ENCODE measurements around the gene PKP3. TPM values are rescaled to one million over a fixed set of nuclear protein-coding genes. Genes with fewer than 3 reads are reported as not detected.
A peak's percentile ranks its signal among the peaks of the same experiment; 100 is the strongest.

Gene PKP3
- total and polyA plus RNA-seq, 9 of the 15 experiments (the other 6 are each of a cell fraction or from before 2014, with no cell fraction given): 0.11 to 110 (median 30.7) TPM

DNA sequence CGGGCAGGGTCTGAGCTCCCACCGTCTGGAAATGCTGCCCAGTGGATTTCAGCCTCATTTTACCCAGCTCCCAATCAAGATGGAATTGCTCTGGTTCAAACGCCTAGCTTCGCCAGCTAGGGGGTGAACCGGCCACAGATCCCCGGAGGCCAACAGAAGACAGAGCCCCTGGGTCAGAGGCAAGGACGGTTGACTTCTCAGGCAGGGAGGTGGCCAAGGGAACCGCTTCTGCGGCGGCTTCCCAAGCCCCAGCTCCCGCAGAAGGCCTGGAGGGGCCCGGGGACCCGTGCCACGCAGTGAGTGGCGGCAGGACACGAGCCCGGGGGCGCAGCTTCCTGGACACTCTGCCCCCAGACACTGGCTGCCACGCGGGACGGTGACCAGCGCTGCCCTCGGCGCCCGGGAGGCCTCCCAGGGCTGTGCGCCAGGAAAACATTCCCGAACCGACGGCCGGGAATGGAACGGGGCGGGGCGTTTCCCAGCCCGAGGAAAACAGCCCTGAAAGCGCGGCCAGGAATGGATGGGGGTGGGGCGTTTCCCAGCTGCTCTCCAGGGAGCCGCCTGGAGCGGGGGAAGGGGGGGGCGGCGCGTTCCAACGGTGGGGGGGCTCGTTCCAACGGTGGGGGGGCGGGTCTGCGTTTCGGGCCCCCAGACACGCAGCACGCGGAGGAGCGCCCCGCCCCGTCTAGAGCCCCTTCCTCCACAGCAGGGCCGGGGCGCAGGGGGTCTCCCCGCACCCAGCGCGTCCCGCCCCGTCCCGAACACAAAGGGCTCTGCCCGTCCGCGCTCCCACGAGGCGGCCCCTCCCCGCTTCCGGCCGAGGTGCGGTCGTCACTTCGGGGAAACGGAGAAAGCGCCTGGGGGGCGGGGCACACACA lies 38.2 kb upstream of the PKP3 start (continued):
- TF ChIP-seq EGR1 (conservative IDR thresholded peaks at IDR 0.05) (0 out of 2 replicates have a peak, but pooled peaks have one; percentile 11), CHD2 (IDR thresholded peaks at IDR 0.05; ENCODE audit: low read depth, low read length) (no peak), FOXP1 (CRISPR knock-in tag; IDR thresholded peaks at IDR 0.05) (peak; percentile 18; the same call in 1 of the 2 replicates), POLR3A (IDR thresholded peaks at IDR 0.05; ENCODE audit: borderline replicate concordance, extremely low read depth, insufficient read depth, insufficient read length) (no peak), MAFF (IDR thresholded peaks at IDR 0.05; ENCODE audit: low read length) (no peak), ZFPM2 (CRISPR knock-in tag; IDR thresholded peaks at IDR 0.05) (no peak; the same call in 1 of the 2 replicates), POLR2H (tag; IDR thresholded peaks at IDR 0.05; ENCODE audit: low read depth) (no peak; the same call in 1 of the 2 replicates), PTTG1 (tag; IDR thresholded peaks at IDR 0.05; ENCODE audit: low read depth) (peak; percentile 85), WHSC1 (IDR thresholded peaks at IDR 0.05; ENCODE audit: low read length) (peak; percentile 24), CREM (IDR thresholded peaks at IDR 0.05; ENCODE audit: low read depth) (peak; percentile 30), RAD51 (IDR thresholded peaks at IDR 0.05; ENCODE audit: borderline replicate concordance, low read depth) (0 out of 2 replicates have a peak, but pooled peaks have one; percentile 8), ZNF274 (IDR thresholded peaks at IDR 0.05; ENCODE audit: borderline replicate concordance, low read depth, low read length) (no peak), SNIP1 (IDR thresholded peaks at IDR 0.05; ENCODE audit: low read depth) (no peak), ZNF766 (CRISPR knock-in tag; conservative IDR thresholded peaks at IDR 0.05) (peak; percentile 91), TAF9B (IDR thresholded peaks at IDR 0.05; ENCODE audit: partially characterized antibody) (peak; percentile 29), HDAC2 (IDR thresholded peaks at IDR 0.05) (no peak), KLF13 (tag; IDR thresholded peaks at IDR 0.05; ENCODE audit: borderline replicate concordance, low read depth) (no peak), ZNF444 (CRISPR knock-in tag; IDR thresholded peaks at IDR 0.05) (no peak), CBFB (CRISPR knock-in tag; IDR thresholded peaks at IDR 0.05) (peak; percentile 57; the same call in 1 of the 2 replicates), STAT5A (IDR thresholded peaks at IDR 0.05; ENCODE audit: borderline replicate concordance, low read length) (no peak), HIVEP1 (CRISPR knock-in tag; IDR thresholded peaks at IDR 0.05) (peak; percentile 83; the same call in 1 of the 2 replicates), CC2D1A (IDR thresholded peaks at IDR 0.05) (no peak)
- TF ChIP-seq, protein P1, sequence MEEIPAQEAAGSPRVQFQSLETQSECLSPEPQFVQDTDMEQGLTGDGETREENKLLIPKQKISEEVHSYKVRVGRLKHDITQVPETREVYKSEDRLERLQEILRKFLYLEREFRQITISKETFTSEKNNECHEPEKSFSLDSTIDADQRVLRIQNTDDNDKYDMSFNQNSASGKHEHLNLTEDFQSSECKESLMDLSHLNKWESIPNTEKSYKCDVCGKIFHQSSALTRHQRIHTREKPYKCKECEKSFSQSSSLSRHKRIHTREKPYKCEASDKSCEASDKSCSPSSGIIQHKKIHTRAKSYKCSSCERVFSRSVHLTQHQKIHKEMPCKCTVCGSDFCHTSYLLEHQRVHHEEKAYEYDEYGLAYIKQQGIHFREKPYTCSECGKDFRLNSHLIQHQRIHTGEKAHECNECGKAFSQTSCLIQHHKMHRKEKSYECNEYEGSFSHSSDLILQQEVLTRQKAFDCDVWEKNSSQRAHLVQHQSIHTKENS (CRISPR knock-in tag; IDR thresholded peaks at IDR 0.05): no peak
- TF ChIP-seq, protein P2, sequence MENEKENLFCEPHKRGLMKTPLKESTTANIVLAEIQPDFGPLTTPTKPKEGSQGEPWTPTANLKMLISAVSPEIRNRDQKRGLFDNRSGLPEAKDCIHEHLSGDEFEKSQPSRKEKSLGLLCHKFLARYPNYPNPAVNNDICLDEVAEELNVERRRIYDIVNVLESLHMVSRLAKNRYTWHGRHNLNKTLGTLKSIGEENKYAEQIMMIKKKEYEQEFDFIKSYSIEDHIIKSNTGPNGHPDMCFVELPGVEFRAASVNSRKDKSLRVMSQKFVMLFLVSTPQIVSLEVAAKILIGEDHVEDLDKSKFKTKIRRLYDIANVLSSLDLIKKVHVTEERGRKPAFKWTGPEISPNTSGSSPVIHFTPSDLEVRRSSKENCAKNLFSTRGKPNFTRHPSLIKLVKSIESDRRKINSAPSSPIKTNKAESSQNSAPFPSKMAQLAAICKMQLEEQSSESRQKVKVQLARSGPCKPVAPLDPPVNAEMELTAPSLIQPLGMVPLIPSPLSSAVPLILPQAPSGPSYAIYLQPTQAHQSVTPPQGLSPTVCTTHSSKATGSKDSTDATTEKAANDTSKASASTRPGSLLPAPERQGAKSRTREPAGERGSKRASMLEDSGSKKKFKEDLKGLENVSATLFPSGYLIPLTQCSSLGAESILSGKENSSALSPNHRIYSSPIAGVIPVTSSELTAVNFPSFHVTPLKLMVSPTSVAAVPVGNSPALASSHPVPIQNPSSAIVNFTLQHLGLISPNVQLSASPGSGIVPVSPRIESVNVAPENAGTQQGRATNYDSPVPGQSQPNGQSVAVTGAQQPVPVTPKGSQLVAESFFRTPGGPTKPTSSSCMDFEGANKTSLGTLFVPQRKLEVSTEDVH (IDR thresholded peaks at IDR 0.05; ENCODE audit: low read depth, partially characterized antibody): no peak
- TF ChIP-seq, protein P3, sequence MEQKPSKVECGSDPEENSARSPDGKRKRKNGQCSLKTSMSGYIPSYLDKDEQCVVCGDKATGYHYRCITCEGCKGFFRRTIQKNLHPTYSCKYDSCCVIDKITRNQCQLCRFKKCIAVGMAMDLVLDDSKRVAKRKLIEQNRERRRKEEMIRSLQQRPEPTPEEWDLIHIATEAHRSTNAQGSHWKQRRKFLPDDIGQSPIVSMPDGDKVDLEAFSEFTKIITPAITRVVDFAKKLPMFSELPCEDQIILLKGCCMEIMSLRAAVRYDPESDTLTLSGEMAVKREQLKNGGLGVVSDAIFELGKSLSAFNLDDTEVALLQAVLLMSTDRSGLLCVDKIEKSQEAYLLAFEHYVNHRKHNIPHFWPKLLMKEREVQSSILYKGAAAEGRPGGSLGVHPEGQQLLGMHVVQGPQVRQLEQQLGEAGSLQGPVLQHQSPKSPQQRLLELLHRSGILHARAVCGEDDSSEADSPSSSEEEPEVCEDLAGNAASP (IDR thresholded peaks at IDR 0.05): no peak

Measured in K562 (cell line).